Fibroblast of pulmonary artery (primary cell): ENCODE results near the gene ERC2.

Experiments used
- DNase-seq: peaks from one replicate; pipeline ENCODE4 v3.0.0-alpha.2; 2010; ENCODE audit warnings: low read depth
- H3K4me3 ChIP-seq: replicated peaks from 2 replicates; pipeline ENCODE4 v1.5.1; 2011; ENCODE audit warnings: low read depth, mild to moderate bottlenecking, control low read depth, low read length, moderate library complexity
- TF ChIP-seq, protein P1 (sequence below): IDR thresholded peaks from 2 replicates; pipeline ENCODE4 v1.5.1; 2011; ENCODE audit warnings: mild to moderate bottlenecking, control low read depth, low read length, inconsistent platforms; ENCODE audit errors: missing control alignments

ERC2 gene

DNA sequence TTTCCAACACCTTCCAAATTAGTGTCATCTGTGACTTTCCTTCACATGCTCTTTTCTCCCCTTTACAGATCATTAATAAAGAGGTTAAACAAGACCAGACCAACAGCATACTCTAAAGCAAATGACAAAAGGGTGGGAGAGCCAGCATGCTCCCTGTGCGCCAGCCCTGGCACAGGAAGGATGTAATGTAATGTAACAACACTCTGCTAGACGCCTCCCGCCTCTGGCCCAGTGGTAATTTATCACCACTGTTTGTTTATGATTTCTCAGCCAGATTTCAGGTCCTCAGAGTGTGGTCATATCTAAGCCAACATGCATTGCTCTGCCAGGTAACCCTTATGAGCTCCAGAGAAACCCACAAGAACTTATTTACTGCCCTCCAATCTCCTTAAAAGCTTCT is 791.6 kb downstream of the ERC2 start:
- H3K4me3 ChIP-seq: no peak overlapping the region
- TF ChIP-seq, protein P1, sequence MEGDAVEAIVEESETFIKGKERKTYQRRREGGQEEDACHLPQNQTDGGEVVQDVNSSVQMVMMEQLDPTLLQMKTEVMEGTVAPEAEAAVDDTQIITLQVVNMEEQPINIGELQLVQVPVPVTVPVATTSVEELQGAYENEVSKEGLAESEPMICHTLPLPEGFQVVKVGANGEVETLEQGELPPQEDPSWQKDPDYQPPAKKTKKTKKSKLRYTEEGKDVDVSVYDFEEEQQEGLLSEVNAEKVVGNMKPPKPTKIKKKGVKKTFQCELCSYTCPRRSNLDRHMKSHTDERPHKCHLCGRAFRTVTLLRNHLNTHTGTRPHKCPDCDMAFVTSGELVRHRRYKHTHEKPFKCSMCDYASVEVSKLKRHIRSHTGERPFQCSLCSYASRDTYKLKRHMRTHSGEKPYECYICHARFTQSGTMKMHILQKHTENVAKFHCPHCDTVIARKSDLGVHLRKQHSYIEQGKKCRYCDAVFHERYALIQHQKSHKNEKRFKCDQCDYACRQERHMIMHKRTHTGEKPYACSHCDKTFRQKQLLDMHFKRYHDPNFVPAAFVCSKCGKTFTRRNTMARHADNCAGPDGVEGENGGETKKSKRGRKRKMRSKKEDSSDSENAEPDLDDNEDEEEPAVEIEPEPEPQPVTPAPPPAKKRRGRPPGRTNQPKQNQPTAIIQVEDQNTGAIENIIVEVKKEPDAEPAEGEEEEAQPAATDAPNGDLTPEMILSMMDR: no peak
- DNase-seq: no peak

DNA sequence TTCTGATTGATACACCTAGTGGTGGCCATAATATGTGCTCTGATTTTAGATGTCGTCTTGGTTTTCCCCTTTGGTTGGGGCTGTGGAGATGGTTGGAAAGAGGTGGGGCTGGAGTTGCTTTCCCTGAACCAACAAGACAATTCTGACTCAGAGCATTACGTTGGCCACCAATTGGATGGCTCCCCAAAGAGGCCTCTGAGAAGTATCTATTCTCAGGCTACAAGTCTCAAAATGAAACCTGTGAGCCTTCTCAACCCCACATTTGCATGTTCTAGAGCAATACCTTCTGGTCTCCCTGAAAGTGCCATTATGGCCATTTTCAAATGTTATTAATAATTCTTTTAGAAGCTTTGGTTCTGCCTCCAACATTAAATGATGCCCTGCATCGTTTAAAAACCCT is 792.8 kb downstream of the ERC2 start:
- TF ChIP-seq, protein P1: no peak
- H3K4me3 ChIP-seq: no peak overlapping the region
- no peak for DNase-seq

DNA sequence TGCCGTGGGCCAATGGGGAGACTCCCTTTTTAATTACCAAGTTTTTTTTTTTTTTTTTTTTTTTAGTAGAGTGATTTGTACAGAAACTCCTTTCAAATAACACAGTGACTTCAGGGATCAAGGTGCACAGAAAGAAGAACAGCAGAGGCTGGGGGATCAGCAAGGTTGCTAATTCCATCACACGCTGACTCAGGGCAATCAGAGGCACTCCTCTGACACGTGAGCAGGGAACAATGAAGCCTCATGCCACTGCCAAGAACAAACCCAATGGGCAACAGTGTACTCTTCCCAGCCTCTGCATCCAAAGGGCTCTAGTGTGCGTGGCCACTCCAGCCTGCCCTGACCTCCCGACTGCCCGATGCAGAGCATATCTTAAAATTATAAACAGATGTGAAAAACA is 794.5 kb downstream of the ERC2 start:
- DNase-seq: no peak
- TF ChIP-seq, protein P1: no peak
- H3K4me3 ChIP-seq: no peak overlapping the region

DNA sequence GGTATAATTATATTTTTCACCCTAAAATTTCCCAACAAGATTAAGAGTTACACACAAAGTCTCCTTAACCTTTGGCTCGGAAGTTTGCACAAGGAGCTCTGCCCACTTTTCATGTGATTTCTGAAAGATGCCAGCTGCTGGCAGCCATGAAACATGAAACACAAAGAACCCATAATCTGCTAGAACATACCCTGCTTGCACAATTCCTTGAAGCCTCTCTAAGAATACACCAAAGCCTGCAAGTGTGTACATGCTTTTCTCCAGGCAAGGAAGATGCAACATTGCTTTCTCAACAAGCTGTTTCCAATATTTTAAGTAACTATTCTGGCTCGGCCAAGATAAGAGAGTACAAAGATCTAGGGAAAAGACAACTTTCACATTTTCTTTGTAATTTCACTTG is 799.1 kb downstream of the ERC2 start:
- TF ChIP-seq, protein P1: no peak
- no peak overlapping the region for H3K4me3 ChIP-seq
- DNase-seq: no peak

DNA sequence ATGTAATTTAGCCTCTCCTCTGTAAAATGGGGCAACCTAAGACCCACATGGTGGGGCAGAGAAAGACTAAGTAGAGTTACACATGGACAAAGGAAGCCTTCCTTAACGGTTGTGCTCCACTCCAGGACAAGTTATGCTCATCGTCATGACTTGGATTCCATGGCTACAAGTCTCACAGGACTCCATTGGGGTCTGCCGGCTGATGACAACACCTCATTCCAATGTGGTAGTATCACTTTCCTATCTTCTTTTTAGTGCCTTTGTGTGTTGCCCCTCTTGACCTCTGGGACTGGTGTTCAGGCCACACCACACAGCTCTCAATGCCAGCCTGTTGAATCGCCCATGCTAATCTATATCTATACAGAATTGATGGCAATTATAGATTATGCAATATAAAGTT is 799.9 kb downstream of the ERC2 start:
- no peak for DNase-seq
- TF ChIP-seq, protein P1: no peak

DNA sequence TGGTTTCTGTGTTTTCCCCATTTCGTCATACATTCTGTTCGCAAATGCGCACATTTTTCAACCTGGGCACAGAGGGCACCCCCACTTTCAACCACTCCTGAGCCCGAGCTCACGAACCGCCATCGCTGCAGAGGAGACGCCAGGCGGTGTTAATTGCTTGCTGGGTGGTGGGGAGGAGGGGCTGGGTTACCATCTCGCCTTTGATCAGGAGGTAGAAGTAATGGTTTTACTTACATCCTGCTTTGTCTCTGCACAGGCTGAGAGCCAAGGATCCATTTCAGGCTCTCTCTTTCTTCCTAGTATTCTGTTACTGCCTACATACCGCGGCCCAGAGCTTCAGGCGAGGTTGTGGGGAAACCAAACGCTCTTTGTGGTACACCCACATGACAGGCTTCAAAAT is 803.9 kb downstream of the ERC2 start:
- H3K4me3 ChIP-seq: no peak overlapping the region
- no peak for DNase-seq
- TF ChIP-seq, protein P1: no peak

More for the DNA sequence above, 799.9 kb downstream of the ERC2 start:
- H3K4me3 ChIP-seq: no peak overlapping the region

DNA sequence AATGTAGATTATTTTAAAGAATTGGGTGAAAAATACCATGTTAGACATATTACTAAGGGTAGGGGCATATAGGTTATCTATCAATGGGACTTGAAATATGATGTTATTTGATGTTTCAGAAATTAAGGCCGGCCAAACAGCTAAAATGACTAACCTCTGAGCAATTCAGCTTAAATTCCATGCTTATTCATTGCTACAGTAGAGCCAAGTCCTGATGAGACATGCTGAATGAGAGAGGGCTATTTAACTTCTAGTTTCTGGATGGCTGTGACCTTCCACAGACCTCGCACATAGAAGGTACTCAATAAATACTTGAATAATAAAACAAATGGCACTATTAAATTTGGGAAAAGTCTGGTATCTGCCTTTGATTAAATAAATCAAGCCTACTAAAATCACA is 805.6 kb downstream of the ERC2 start:
- peak; percentile 2 for DNase-seq
- TF ChIP-seq, protein P1: no peak
- H3K4me3 ChIP-seq: no peak overlapping the region
